SU-DHL-6 (cell line): ENCODE measurements around the gene CENPVL2.
"Not testable (repeated sequence)": the region's sequence is repeated elsewhere in the genome, so short reads cannot be mapped to it uniquely, and the experiment has no call there.

Source experiments
- H2AFZ ChIP-seq: fragments of 200-600 bp; sonication (generic); 2 replicates; pipeline ENCODE4 v1.6.1; 2014; ENCODE audit warnings: low read depth, mild to moderate bottlenecking, moderate library complexity, mixed read lengths, antibody characterized with exemption, low read length; ENCODE audit not compliant: severe bottlenecking
- H3F3A ChIP-seq: fragments of 200-600 bp; shearing (Covaris generic); 2 replicates; pipeline ENCODE4 v1.6.0; 2016; ENCODE audit warnings: antibody characterized with exemption, mild to moderate bottlenecking; ENCODE audit not compliant: insufficient read depth
- H3K27ac ChIP-seq: fragments of 200-600 bp; sonication (generic); 2 replicates; pipeline ENCODE4 v1.5.1; 2016; ENCODE audit warnings: low read depth, mild to moderate bottlenecking, low read length, moderate library complexity, mixed read lengths
- H3K27me3 ChIP-seq: fragments of 200-600 bp; sonication (generic), shearing (Covaris generic); 2 replicates; pipeline ENCODE4 v1.6.0; 2014; ENCODE audit warnings: mild to moderate bottlenecking, low read length
- H3K36me3 ChIP-seq: fragments of 200-600 bp; sonication (generic); 2 replicates; pipeline ENCODE4 v1.6.1; 2014; ENCODE audit warnings: mild to moderate bottlenecking, low read length, mixed read lengths
- H3K4me2 ChIP-seq: fragments of 300-600, 200-600 bp; shearing (Covaris generic), sonication (generic); 2 replicates; pipeline ENCODE4 v1.6.0; 2014; ENCODE audit warnings: low read length, low read depth, mild to moderate bottlenecking; ENCODE audit not compliant: poor library complexity, severe bottlenecking
- H3K4me3 ChIP-seq: fragments of 200-600 bp; sonication (generic); 2 replicates; pipeline ENCODE4 v1.5.1; 2014; ENCODE audit warnings: antibody characterized with exemption, low read length, mild to moderate bottlenecking, mixed read lengths; ENCODE audit not compliant: insufficient read depth, poor library complexity, severe bottlenecking
- H3K79me2 ChIP-seq: fragments of 200-600 bp; sonication (generic); 2 replicates; pipeline ENCODE4 v1.6.1; 2014; ENCODE audit warnings: mild to moderate bottlenecking, low read length, moderate library complexity; ENCODE audit not compliant: insufficient read depth
- H3K9ac ChIP-seq: fragments of 200-600 bp; sonication (generic); 2 replicates; pipeline ENCODE4 v1.7.0; 2014; ENCODE audit warnings: mild to moderate bottlenecking, low read length
- H3K9me2 ChIP-seq: fragments of 200-600 bp; sonication (generic); replicated peaks from 2 replicates; pipeline ENCODE4 v1.6.1; 2014; ENCODE audit warnings: low read length; ENCODE audit not compliant: insufficient read depth
- H3K9me3 ChIP-seq: fragments of 200-600 bp; sonication (generic); 2 replicates; pipeline ENCODE4 v1.6.1; 2014; ENCODE audit warnings: low read length, mixed read lengths; ENCODE audit not compliant: insufficient read depth
- H4K20me1 ChIP-seq: fragments of 200-600 bp; sonication (generic); 2 replicates; pipeline ENCODE4 v1.6.1; 2014; ENCODE audit warnings: low read depth, mild to moderate bottlenecking, antibody characterized with exemption, low read length, moderate library complexity, mixed read lengths
- EZH2phosphoT487 ChIP-seq: fragments of 200-600 bp; sonication (generic), shearing (Covaris generic); conservative IDR thresholded peaks from 2 replicates; pipeline ENCODE4 v1.6.1; 2018; ENCODE audit warnings: mild to moderate bottlenecking, antibody characterized with exemption, low read length, moderate library complexity, mixed read lengths
- TF ChIP-seq, protein P1 (sequence below): fragments of 200-600 bp; sonication (generic); IDR thresholded peaks from one replicate; pipeline ENCODE4 v1.5.1; 2017; ENCODE audit warnings: antibody characterized with exemption, mild to moderate bottlenecking, low read length, moderate library complexity; ENCODE audit not compliant: insufficient read depth, poor library complexity, severe bottlenecking

CENPVL2 gene

DNA sequence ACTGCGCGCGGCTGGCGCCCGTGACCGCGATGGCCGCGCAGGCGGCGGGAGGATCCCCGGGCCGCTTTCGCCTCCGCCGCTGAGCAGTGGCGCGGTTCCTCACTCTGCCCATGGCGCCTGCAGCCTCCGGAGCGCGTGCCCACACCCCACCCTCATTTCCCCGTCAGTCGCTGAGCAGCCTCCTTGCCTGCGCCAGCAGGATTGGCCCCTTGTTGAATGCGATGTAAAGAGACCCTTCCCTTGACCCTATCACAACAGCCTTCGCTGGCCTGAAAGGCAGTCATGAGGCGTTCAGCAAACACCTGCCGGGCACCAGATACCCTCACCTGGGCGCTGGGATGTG is at the start of gene CENPVL2:
Gene CENPVL2 (minus strand): TSS at position 112 of the 343 bp plus-strand sequence. CDS start 0 bp downstream, at position 112.
- not testable (repeated sequence) for H3K36me3 ChIP-seq, H3K79me2 ChIP-seq, H3K4me2 ChIP-seq

DNA sequence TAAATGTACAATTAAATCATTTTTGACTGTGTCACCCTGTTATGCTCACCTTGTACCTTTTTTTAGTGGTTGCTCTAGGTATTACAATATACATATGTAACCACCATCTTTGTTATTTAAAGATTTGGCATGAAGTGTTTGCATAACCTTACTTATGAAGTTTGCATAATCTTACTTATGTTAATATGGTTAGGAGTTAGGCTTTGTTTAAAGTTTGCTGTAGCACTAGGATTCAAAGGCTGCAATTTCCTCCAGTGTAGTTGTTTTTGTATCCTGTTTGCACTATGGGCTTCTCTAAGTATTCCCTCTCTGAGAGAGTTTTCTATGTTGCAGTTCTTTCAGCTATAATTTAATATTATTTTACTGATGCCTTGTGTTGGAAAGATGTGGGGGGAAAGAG is 45.6 kb upstream of the CENPVL2 start:
- H3K9ac ChIP-seq = no peak overlapping the region
- TF ChIP-seq, protein P1, sequence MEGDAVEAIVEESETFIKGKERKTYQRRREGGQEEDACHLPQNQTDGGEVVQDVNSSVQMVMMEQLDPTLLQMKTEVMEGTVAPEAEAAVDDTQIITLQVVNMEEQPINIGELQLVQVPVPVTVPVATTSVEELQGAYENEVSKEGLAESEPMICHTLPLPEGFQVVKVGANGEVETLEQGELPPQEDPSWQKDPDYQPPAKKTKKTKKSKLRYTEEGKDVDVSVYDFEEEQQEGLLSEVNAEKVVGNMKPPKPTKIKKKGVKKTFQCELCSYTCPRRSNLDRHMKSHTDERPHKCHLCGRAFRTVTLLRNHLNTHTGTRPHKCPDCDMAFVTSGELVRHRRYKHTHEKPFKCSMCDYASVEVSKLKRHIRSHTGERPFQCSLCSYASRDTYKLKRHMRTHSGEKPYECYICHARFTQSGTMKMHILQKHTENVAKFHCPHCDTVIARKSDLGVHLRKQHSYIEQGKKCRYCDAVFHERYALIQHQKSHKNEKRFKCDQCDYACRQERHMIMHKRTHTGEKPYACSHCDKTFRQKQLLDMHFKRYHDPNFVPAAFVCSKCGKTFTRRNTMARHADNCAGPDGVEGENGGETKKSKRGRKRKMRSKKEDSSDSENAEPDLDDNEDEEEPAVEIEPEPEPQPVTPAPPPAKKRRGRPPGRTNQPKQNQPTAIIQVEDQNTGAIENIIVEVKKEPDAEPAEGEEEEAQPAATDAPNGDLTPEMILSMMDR = no peak
- TF ChIP-seq EZH2phosphoT487 = no peak
- H4K20me1 ChIP-seq = no peaks in the 10 kb centered on the region
- H3K9me2 ChIP-seq = no peaks in the 10 kb centered on the region
- H2AFZ ChIP-seq = no peak overlapping the region
- no peaks in the 10 kb centered on the region for H3K36me3 ChIP-seq
- H3F3A ChIP-seq = no peaks in the 10 kb centered on the region
- H3K27me3 ChIP-seq = no peaks in the 10 kb centered on the region
- no peak overlapping the region for H3K27ac ChIP-seq
- H3K4me2 ChIP-seq = no peak overlapping the region
- H3K9me3 ChIP-seq = no peaks in the 10 kb centered on the region
- H3K4me3 ChIP-seq = no peak overlapping the region
- H3K79me2 ChIP-seq = no peaks in the 10 kb centered on the region

More for the DNA sequence above, at the start of gene CENPVL2:
- not testable (repeated sequence) for H3K9ac ChIP-seq, H4K20me1 ChIP-seq, H3K4me3 ChIP-seq, H2AFZ ChIP-seq, H3K9me2 ChIP-seq, H3K9me3 ChIP-seq, H3K27me3 ChIP-seq, H3K27ac ChIP-seq, H3F3A ChIP-seq

DNA sequence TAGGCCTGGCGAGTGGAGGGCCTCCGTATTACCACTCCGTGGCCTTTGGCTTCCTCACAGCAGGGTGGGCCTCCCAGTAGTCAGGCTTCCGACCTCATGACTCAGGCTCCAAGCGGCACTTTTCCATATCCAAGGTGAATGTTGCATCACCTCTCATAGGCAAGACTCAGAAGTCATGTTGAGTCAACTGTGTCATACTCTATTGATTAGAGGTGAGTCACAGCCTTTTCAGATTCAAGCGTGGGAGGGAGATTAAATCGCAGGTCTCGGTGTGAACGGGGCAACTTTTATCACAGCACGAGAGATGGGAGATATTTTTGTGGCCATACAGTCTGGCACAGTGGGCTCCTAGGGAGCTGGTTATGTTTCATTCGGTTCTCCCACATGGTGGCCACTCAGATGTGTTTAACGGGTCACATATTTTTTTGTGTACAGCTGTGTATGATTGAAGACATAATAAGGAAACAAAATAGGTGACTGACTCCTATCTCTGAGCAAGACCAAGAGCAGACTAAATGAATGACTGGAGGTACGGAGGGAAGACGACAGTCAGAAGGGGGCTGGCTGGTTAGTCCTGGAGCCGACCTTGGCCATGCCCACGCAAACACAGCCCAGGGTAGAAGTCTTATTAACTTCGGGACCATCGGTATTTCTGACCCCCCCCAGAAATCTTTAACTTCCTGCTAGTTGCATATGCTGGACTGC is 30.5 kb upstream of the CENPVL2 start:
- H3K27me3 ChIP-seq, H3K27ac ChIP-seq, H3K9me2 ChIP-seq, H3K9me3 ChIP-seq, H4K20me1 ChIP-seq, H3K9ac ChIP-seq, H2AFZ ChIP-seq, H3K36me3 ChIP-seq, H3K4me3 ChIP-seq, H3K4me2 ChIP-seq, H3F3A ChIP-seq, H3K79me2 ChIP-seq: not testable (repeated sequence)

DNA sequence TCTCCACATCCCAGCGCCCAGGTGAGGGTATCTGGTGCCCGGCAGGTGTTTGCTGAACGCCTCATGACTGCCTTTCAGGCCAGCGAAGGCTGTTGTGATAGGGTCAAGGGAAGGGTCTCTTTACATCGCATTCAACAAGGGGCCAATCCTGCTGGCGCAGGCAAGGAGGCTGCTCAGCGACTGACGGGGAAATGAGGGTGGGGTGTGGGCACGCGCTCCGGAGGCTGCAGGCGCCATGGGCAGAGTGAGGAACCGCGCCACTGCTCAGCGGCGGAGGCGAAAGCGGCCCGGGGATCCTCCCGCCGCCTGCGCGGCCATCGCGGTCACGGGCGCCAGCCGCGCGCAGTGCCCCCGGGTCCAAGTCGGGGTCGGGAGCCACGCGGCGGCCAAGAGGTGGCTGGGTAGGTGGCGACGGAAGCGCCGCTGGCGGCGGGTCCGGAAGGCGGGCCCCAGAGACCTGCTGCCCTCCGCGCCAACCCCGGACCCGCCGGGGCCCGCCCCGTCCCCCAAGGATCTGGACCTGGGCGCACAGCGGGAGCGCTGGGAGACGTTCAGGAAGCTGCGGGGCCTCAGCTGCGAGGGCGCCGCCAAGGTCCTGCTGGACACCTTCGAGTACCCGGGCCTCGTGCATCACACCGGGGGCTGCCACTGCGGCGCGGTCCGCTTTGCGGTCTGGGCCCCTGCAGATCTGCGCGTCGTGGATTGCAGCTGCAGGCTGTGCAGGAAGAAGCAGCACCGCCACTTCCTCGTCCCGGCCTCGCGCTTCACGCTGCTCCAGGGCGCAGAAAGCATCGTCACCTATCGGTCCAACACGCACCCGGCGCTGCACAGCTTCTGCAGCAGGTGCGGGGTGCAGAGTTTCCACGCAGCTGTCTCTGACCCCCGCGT is 27.9 kb upstream of the CENPVL2 start, which contains the start of gene CENPVL1:
Gene CENPVL1 (plus strand): TSS at position 236 of the 888 bp plus-strand sequence. CDS start 0 bp downstream, at position 236.
- not testable (repeated sequence) for H3K27me3 ChIP-seq, H2AFZ ChIP-seq, H3K27ac ChIP-seq, H3F3A ChIP-seq, H3K4me3 ChIP-seq, H3K79me2 ChIP-seq, H3K9ac ChIP-seq, H3K4me2 ChIP-seq, H3K36me3 ChIP-seq, H3K9me2 ChIP-seq, H3K9me3 ChIP-seq, H4K20me1 ChIP-seq
